ENCODE data around the gene E2F1.
"Not testable (repeated sequence)": the region's sequence is repeated elsewhere in the genome, so short reads cannot be mapped to it uniquely, and the experiment has no call there.

E2F1 gene

GRCh38 chr20:33640287-33640686 is 45.9 kb downstream of the E2F1 start:
- DNase-seq (ENCODE audit: low read depth in 2 of 2), result no peak

- DNase-seq (ENCODE audit: low read depth in 2 of 2), result no peak
Measured at GRCh38 chr20:33636776-33637175, 49.4 kb downstream of the E2F1 start.

DNA sequence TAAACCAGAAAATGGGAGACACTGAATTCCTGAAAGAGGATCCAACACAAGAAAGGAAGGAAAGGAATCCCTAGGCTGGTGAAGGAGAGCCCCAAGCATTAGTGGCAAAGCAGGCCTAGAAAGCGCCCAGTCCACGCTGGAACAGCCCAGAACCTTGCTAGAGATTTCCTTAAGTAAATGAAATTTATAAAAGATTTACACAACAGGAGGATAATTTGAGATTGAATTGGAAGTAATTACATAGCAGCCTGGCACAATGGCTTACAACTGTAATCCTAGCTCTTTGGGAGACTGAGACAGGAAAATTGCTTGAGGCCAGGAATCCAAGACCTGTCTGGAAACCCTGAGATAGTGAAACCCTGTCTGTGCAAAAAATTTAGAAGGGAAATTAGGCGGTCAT is 50.8 kb downstream of the E2F1 start:
- no peak for DNase-seq (ENCODE audit: low read depth in 2 of 2)

DNA sequence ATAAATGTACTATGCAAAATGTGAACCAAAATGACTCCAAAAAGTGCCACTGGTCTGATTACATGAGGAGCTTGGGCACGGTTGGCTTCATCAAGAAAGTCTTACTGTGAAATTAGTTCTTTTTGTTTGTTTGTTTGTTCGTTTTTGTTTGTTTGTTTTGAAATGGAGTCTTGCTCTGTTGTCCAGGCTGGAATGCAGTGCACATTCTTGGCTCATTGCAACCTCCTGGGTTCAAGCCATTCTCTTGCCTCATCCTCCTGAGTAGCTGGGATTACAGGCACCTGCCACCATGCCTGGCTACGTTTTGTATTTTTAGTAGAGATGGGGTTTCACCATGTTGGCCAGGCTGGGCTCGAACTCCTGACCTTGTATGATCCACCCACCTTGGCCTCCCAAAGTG is 54.3 kb downstream of the E2F1 start:
- not testable (repeated sequence) for DNase-seq (ENCODE audit: low read depth in 2 of 2)

GRCh38 chr20:33630507-33630906 is 55.7 kb downstream of the E2F1 start:
- no peak for DNase-seq (ENCODE audit: low read depth in 2 of 2)

- DNase-seq (ENCODE audit: low read depth in 2 of 2), result no peak
Measured at GRCh38 chr20:33629979-33630378, 56.2 kb downstream of the E2F1 start.

DNA sequence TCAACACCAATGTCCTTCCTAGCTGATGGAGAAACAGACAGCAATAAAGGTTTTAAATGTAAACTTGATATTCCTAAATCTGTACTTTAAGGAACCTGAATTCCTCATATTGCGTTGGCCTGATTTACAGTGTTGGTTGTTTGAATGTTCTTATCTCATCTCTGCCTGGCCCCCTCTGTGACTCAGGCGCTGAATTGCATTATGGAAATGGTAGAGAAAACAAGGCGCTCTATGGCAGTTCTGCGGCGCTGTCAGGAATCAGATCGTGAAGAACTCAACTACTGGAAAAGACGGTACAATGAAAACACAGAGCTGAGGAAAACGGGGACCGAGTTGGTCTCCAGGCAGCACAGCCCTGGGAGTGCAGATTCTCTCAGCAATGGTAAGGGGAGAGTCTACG is 56.7 kb downstream of the E2F1 start:
- no peak for DNase-seq (ENCODE audit: low read depth in 2 of 2)

DNA sequence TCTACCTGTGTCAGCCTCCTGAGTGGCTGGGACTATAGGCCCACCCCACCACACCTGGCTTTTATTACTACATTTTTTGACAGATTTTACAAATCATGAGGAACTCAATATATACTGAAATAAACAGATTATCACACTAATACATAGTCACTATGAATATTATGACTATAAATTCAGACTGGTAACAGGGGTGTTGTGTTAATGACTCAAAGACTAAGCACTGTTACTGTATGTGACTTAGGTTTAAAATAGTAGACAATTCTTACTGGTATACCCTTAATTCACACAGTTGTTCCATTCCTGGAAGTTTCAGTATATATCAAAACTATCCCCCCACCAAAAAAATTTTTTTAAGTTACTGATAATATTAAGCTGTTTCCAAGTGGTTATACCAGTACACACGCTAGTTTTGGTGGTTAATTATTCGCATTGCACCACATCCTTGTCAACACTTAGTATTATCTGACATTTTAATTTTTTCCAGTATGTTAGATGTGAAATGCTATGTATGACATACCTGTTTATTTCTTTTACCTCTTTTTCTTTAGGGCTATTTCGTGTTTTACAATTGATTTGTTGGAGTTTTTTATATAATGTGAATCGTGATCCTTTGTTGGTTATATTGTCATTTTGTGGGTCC is 58.5 kb downstream of the E2F1 start:
- no peak for DNase-seq (ENCODE audit: low read depth in 2 of 2)

DNA sequence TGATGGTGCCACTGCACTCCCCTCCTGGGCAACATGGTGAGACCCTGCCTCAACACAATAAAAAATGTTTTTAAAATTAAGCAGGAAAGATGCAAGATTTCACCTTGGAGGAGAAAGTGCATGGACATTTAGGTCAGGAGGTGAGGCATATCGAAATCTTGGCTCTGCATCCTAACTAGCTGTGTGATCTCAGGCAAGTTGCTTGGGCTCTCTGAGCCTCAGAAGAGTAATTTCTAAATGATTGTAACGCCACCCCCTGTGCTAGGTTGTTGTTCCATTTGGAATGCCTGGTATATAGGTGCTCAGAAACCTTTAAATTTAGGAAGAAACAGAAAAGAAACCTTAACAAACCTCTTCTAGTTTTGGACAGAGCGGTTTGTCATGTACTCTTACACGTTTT is 60.0 kb downstream of the E2F1 start:
- no peak for DNase-seq (ENCODE audit: low read depth in 2 of 2)
